ENCODE measurements around the gene DNAH6. TPM values are rescaled to one million over a fixed set of nuclear protein-coding genes. Genes with fewer than 3 reads are reported as not detected.
A peak's percentile ranks its signal among the peaks of the same experiment; 100 is the strongest.
"Not testable (repeated sequence)": the region's sequence is repeated elsewhere in the genome, so short reads cannot be mapped to it uniquely, and the experiment has no call there.

DNAH6 gene, protein sequence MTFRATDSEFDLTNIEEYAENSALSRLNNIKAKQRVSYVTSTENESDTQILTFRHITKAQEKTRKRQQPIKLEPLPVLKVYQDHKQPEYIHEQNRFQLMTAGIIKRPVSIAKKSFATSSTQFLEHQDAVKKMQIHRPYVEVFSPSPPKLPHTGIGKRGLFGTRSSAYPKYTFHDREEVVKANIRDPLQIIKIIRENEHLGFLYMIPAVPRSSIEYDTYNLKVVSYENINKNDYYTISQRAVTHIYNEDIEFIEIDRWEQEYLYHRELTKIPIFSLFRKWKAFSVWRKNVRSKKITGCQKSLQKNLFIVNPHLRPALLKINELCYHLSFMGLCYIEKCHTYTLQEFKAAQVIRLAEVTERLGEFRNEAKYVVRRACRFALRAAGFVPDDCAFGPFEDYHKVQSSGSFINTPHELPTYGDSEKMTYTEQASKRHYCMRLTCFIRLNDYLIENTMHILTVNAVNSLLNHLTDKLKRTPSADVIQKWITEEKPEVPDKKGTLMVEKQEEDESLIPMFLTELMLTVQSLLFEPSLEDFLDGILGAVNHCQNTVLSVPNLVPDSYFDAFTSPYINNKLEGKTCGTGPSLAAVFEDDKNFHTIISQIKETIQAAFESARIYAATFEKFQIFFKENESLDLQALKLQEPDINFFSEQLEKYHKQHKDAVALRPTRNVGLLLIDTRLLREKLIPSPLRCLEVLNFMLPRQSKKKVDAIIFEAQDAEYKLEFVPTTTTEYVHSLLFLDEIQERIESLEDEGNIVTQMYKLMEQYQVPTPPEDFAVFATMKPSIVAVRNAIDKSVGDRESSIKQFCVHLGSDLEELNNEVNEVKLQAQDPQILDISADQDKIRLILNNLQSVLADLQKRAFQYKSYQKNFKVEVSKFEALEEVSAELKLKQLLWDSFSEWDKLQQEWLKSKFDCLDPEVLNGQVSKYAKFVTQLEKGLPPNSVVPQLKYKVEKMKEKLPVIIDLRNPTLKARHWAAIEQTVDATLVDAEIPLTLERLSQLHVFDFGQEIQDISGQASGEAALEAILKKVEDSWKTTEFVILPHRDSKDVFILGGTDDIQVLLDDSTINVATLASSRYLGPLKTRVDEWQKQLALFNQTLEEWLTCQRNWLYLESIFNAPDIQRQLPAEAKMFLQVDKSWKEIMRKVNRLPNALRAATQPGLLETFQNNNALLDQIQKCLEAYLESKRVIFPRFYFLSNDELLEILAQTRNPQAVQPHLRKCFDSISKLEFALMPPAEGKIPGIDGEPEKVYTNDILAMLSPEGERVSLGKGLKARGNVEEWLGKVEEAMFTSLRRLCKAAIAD (N-terminal part only)
- polyA plus RNA-seq = 0.06 TPM

DNA sequence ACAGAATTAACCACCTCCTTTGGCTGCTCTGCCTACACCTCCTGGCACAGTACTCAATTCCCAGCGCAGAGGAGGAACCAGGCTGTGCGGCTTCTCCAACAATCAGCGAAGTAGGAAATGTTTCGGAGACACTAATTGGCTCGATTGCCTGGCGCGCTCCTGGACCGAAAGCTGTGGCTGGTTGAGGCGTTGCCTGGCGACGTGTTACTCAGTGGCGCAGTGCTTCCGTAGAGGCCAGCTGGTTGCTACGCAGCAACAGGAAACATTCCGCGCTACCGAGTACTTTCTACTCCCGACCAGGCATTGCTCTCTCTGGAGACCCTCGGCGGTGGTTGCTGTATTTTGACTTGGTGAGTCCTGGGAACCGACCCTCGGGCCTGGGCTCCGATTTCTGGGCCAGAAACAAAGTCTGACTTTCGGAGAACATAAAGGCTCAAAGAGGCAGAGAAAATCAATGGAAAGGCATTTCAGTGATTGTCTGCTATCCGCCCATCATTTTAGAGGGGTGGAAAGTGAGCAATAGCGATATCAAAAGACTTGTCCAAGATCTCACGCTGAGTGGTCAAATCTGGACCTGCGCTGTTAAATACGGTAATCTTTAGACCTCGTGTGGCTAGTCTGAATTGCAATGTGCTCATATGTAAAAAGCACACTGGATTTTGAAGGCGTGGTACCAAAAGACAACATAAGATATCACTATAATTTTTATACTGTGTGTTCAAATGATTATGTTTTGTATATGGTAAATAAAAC lies at the start of gene DNAH6:
TSS of gene DNAH6 (plus strand) at position 265 of the 753 bp plus-strand sequence. CDS start 1,329 bp downstream, outside the sequence.
- H3K9me3 Mint-ChIP-seq = peaks cover 0 to 7% (median 2%) of the 10 kb centered on the region in 3 donors
- peak within 1 kb of the TSS; percentile 59 to 90 (median 80) for H3K4me3 Mint-ChIP-seq
- peaks cover 16% of the 10 kb centered on the region for H3K27me3 Mint-ChIP-seq
- peaks cover 0 to 9% (median 6%) of the 10 kb centered on the region in 3 donors for H3K4me1 Mint-ChIP-seq
- H3K27ac Mint-ChIP-seq = peak within 1 kb of the TSS in 2 of 3 donors; percentile 43 to 72
- peaks cover 5% of the 10 kb centered on the region for H3K36me3 Mint-ChIP-seq

DNA sequence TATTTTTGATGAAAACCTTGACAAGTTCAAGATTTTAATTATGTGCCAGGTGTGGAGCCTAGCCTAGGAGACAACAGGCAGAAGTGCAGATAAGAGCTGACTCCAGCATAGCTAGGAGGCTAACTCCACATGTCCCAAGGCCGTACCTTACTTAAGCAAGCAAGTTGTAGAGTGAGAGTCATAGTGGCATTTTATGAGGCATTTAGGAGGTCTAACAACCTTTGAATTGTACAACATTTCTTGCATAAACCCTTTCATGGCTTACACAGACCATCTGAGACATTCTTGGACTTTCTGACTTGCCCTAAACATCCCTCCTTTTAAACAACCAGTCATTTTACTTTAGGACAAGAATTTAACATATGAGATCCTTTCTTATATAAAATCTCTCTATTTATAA lies 48.9 kb upstream of the DNAH6 start:
- Mint-ChIP-seq H3K27me3 (no peaks in the 10 kb centered on the region), H3K4me3 (no peak overlapping the region), H3K4me1 (peaks cover 0 to 3% (median 0%) of the 10 kb centered on the region in 3 donors), H3K36me3 (peaks cover 5% of the 10 kb centered on the region), H3K9me3 (peaks cover 3 to 7% (median 7%) of the 10 kb centered on the region in 3 donors), H3K27ac (no peak overlapping the region)

DNA sequence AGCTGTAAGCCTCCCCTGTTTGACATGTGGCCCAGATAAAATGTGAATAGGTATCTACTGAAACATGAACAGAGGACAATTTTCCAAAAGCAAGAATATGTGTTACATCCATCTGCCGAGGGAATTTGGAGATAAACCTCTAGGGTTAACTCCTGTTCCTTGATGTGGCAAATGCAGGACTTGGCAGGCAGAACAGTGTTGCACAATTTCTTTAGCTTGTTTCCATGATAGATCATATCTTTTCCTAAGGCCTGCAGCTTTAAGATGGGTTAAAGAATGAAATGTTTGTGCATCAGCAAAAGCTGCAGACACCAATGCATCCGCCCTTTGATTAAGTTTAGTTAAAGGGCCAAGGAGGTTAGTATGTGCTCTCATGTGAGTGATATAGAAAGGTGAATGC lies 43.9 kb upstream of the DNAH6 start:
- not testable (repeated sequence) for H3K4me1 Mint-ChIP-seq, H3K27me3 Mint-ChIP-seq, H3K36me3 Mint-ChIP-seq, H3K27ac Mint-ChIP-seq, H3K4me3 Mint-ChIP-seq
- peaks cover 10 to 14% (median 10%) of the 10 kb centered on the region in 3 donors for H3K9me3 Mint-ChIP-seq

DNA sequence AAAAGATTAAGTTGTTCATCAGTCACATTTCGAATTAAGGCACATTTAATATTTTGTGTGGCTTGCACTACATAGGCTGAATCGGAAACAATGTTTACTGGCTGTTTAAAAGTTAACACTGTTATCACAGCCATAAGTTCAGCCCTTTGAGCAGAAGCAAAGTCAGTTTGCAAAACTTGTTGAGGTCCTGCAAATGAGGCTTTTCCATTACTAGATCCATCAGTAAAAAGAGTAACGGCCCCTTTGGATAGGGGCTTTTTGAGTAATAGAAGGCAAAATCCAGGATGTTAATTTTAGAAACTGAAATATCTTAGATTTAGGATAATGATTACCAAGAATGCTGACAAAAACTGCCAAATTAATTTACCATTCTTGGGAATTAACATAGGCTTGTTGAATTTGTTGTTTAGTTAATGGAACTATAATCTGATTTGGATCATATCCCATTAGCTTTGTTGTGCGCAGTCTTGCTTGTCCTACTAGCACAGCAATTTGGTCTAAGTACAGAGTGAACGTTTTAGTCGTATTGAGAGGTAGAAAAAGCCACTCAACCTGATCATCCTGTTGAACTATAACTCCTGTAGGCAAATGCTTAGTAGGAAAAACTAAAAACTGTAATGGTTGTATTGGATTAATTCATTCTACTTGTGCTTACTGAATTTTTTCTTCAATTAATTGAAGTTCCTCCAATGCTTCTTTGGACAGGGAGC lies 43.3 kb upstream of the DNAH6 start:
- peaks cover 0 to 2% (median 0%) of the 10 kb centered on the region in 3 donors for H3K4me1 Mint-ChIP-seq
- no peak overlapping the region for H3K4me3 Mint-ChIP-seq
- peaks cover 4% of the 10 kb centered on the region for H3K36me3 Mint-ChIP-seq
- no peak overlapping the region for H3K27ac Mint-ChIP-seq
- no peaks in the 10 kb centered on the region for H3K27me3 Mint-ChIP-seq
- peaks cover 10 to 14% (median 11%) of the 10 kb centered on the region in 3 donors for H3K9me3 Mint-ChIP-seq

DNA sequence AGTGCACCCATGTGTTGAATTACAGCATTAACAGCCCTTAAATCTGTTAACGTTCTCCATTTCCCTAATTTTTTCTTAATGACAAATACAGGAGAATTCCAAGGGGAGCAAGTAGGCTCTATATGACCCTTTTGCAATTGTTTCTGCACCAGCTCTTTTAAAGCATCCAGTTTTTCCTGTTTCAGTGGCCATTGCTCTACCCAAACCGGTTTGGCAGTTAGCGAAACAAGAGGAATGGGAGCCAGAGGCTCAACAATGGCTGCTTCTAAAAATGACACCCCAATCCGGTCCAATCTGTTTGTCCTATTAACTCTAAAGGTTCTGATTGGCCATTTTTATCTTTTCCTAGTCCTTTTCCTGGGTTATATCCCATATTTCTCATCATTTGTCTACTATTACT lies 42.1 kb upstream of the DNAH6 start:
- H3K27me3 Mint-ChIP-seq = no peaks in the 10 kb centered on the region
- no peak overlapping the region for H3K4me3 Mint-ChIP-seq
- H3K36me3 Mint-ChIP-seq = peaks cover 4% of the 10 kb centered on the region
- H3K9me3 Mint-ChIP-seq = peaks cover 10 to 12% (median 11%) of the 10 kb centered on the region in 3 donors
- H3K27ac Mint-ChIP-seq = no peak overlapping the region
- peaks cover 0 to 2% (median 0%) of the 10 kb centered on the region in 3 donors for H3K4me1 Mint-ChIP-seq

DNA sequence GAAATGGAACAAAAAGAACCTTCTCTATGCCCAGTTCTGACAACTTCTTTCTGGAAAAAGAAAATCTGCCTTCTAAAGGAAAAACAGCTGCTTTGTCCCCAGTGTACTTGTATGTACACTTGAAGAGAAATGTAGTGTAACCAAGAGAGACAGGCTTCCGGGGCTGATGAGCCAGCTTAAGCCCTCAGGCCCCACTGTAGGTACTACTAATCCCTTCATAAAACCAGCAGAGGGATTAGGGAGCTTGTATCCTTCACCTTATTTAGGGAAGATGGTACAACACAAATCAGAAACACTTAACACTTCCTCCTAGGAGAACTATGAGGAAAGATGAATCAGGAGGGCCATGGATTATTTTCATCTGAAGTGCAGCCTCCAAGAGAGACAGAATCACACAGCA lies 38.4 kb upstream of the DNAH6 start:
- H3K4me1 Mint-ChIP-seq = peaks cover 0 to 2% (median 0%) of the 10 kb centered on the region in 3 donors
- H3K9me3 Mint-ChIP-seq = peaks cover 8 to 10% (median 10%) of the 10 kb centered on the region in 3 donors
- H3K36me3 Mint-ChIP-seq = peaks cover 4% of the 10 kb centered on the region
- H3K4me3 Mint-ChIP-seq = no peak overlapping the region
- no peak overlapping the region for H3K27ac Mint-ChIP-seq
- no peaks in the 10 kb centered on the region for H3K27me3 Mint-ChIP-seq

DNA sequence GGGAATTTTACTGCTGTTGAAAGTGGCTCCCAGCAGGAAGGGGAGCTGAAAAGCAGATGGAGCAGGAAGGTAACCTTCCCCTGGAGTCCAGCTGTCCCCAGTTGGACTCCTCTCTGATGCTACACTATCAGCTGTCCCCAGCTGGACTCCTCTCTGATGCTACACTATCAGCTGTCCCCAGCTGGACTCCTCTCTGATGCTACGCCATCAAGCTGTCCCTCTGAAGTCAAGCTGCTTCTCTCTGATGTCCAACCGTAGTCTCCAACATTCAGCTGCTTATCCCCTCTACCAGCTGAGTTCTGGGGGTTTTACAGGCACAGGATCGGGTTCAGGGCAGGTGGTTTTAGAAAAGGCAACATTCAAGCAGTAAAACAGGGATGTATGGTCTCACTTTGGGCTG lies 37.4 kb upstream of the DNAH6 start:
- no peak overlapping the region for H3K27ac Mint-ChIP-seq
- H3K36me3 Mint-ChIP-seq = peaks cover 4% of the 10 kb centered on the region
- H3K27me3 Mint-ChIP-seq = peaks cover 1% of the 10 kb centered on the region
- H3K9me3 Mint-ChIP-seq = peaks cover 8 to 10% (median 10%) of the 10 kb centered on the region in 3 donors
- peaks cover 0 to 2% (median 0%) of the 10 kb centered on the region in 3 donors for H3K4me1 Mint-ChIP-seq
- H3K4me3 Mint-ChIP-seq = no peak overlapping the region

DNA sequence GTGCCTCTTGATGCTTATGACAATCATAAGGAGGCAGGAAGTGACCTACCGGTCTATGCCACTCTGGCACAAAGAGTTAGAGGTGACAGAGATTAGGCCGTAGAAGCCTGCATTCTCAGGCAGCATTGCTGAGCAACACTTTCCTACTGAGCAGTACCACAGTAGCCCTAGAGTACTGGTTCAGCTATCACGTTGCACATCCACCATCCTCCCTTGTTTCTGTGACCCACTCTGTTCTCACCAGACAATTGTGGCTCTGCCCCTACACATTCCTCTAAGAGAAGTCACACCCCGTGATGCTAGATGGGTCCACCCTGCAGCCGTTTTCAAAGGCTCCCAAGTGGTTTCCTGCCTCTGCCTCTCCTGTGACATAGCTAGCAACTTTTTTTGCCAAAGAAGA lies 34.6 kb upstream of the DNAH6 start:
- peaks cover 1% of the 10 kb centered on the region for H3K27me3 Mint-ChIP-seq
- H3K36me3 Mint-ChIP-seq = peaks cover 4% of the 10 kb centered on the region
- peak overlapping the region in 1 of 3 donors; percentile 50 for H3K27ac Mint-ChIP-seq
- H3K9me3 Mint-ChIP-seq = peaks cover 4 to 5% (median 5%) of the 10 kb centered on the region in 3 donors
- H3K4me1 Mint-ChIP-seq = no peaks in the 10 kb centered on the region
- no peak overlapping the region for H3K4me3 Mint-ChIP-seq

DNA sequence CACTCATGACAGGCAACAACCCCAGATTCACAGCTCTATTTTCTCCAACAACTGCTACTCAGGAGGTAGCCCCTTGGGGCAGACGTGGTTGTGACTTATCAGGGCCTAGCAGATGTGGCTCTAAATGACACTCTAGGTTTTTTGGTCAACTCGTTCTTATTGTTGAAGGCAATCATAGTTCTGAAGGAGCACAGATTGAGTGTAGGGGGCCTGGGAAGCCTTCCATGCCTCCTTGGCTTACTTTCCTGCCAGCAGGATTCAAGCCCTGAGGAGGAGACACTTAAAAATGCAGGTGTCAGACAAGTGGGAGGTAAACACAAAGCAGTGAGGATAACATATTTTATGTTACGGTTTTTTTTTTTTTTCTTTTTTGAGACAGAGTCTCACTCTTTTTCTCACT lies 33.7 kb upstream of the DNAH6 start:
- H3K9me3 Mint-ChIP-seq = no peaks in the 10 kb centered on the region
- no peak overlapping the region for H3K4me3 Mint-ChIP-seq
- H3K36me3 Mint-ChIP-seq = peaks cover 2% of the 10 kb centered on the region
- no peak overlapping the region for H3K27ac Mint-ChIP-seq
- H3K4me1 Mint-ChIP-seq = no peaks in the 10 kb centered on the region
- peaks cover 1% of the 10 kb centered on the region for H3K27me3 Mint-ChIP-seq

DNA sequence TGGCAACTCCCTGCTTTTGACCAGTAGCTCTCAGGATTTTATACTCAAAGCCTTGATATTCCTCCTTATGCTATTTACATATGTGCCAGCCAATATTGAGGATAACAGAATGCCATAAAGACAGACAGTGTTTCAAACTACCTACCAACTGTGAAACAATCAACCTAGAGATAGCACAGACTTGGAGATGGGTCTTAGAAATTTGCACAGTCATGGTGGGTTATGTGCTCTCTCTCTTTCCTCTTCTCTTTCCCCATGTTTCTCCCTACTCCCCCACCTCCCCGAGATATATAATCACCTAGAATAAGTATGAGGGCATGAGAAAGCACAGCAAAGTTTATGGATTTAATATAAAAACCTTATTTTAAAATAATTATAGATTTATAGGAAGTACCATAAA lies 33.0 kb upstream of the DNAH6 start:
- Mint-ChIP-seq H3K27me3 (peaks cover 1% of the 10 kb centered on the region), H3K36me3 (no peaks in the 10 kb centered on the region), H3K4me1 (no peaks in the 10 kb centered on the region), H3K4me3 (no peak overlapping the region), H3K27ac (no peak overlapping the region), H3K9me3 (no peaks in the 10 kb centered on the region)

DNA sequence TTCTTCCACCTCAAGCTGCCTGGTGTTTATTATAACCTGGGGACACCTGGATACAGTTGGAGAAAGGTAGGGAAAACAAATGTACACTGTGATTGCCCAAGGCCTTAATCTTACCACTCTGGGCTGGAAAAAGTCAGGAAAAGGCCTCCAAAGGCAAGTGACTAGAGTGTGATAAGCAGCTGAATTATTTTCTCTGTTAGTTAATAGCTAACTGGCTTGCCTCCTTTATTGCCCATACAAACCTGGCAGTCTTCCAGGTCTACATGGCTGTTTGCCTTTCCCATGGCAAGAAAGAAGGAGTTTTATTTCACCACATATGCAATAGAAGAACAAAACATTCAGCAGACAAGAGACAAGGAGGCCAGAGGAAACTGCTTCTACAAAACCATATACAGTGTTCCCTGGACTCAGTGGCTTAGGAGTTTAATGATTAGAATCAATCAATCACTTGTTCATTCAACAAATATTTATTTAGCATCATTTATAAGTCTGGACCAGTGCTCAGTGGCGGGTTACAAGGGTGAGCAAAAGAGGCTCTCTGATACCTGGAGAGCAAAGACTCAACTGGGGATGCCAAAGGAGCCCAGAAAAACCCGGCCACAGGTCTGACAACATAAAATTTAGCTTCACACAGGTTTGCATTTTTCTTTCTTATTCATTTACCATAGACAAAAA lies 29.7 kb upstream of the DNAH6 start:
- Mint-ChIP-seq H3K4me1 (no peaks in the 10 kb centered on the region), H3K27me3 (peaks cover 1% of the 10 kb centered on the region), H3K27ac (no peak overlapping the region), H3K4me3 (no peak overlapping the region), H3K9me3 (no peaks in the 10 kb centered on the region), H3K36me3 (peaks cover 2% of the 10 kb centered on the region)

DNA sequence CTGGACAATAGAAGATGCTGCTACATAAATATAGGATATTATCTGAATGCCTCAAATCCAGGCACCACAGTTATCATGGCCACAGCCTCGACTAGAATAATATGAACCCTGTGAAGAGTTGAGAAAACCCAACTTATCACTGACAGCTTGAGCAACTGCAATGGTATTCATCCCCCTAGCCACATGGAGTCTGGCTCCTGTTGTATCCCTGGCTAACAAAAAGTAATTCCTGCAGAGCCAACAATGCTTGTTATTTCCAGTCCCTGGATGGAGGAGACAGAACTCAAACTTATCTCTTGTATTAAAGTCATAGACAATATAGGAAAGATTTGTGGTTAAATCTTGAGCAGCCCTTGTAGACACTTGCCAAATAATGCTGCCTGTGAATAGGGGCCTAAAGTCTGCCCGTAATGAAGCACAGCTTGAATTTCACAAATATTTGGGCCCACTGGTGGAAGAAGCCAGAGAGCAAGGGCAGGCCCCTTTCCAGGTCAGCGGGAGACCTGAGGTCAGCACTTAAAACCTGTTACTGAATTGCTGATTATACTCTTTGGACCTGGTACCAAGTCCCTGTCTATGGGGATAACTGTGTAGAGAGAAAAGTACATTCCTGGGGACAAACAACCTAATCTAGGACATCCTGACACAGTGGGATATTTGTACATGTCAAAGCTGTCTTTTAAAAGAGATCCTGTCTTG lies 28.9 kb upstream of the DNAH6 start:
- H3K4me3 Mint-ChIP-seq = no peak overlapping the region
- no peaks in the 10 kb centered on the region for H3K9me3 Mint-ChIP-seq
- no peaks in the 10 kb centered on the region for H3K4me1 Mint-ChIP-seq
- peaks cover 2% of the 10 kb centered on the region for H3K36me3 Mint-ChIP-seq
- H3K27me3 Mint-ChIP-seq = peaks cover 1% of the 10 kb centered on the region
- H3K27ac Mint-ChIP-seq = no peak overlapping the region

DNA sequence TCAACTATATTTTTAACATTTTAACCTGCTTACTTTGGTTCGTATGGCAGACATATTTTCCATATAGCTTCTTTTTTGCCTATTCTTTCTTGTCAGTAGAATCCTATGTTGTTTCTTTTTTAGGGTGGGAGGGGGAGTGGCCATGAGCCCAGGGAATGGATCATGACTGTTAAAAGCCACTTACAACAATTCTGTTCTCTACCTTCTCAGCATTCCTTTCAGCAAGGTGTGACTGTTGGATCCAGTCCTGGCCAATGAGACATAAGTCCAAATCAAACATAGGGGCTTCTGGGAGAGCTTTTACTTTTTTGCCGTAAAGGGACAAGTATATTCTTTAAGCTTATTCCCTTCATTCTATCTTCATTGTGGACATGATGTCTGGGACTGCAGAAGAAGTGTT lies 25.0 kb upstream of the DNAH6 start:
- Mint-ChIP-seq H3K9me3 (no peaks in the 10 kb centered on the region), H3K36me3 (peaks cover 2% of the 10 kb centered on the region), H3K4me1 (peaks cover 0 to 3% (median 1%) of the 10 kb centered on the region in 3 donors), H3K27ac (no peak overlapping the region), H3K27me3 (peaks cover 2% of the 10 kb centered on the region), H3K4me3 (no peak overlapping the region)
